Measurements from ENCODE around the gene TMCO4. TPM values are rescaled to one million over a fixed set of nuclear protein-coding genes. Genes with fewer than 3 reads are reported as not detected.
"Not testable (repeated sequence)": the region's sequence is repeated elsewhere in the genome, so short reads cannot be mapped to it uniquely, and the experiment has no call there.

TMCO4 gene
- total and polyA plus RNA-seq, 12 donors = 23.2 to 55.0 (median 38.1) TPM

GRCh38 chr1:19636065-19636464, 163.7 kb downstream of the TMCO4 start:
- H3K27me3 ChIP-seq = no peaks in the 10 kb centered on the region

GRCh38 chr1:19635646-19636045, 164.1 kb downstream of the TMCO4 start:
- H3K27me3 ChIP-seq = no peaks in the 10 kb centered on the region
- no peak overlapping the region for H3K27ac ChIP-seq
- H3K4me3 ChIP-seq = no peak overlapping the region
- H3K9me3 ChIP-seq (replicated peaks in 1 of 3) = no peaks in the 10 kb centered on the region
- no peak for TF ChIP-seq CTCF (IDR thresholded peaks at IDR 0.05)
- no peak for TF ChIP-seq POLR2A (IDR thresholded peaks at IDR 0.05)
- intact Hi-C loops (cut with DNase I) = no loop called here
- H3K4me1 ChIP-seq (replicated peaks in 1 of 2) = no peaks in the 10 kb centered on the region
- WGBS, 4 donors = 69 to 93% (median 73%) methylated on average over 3 to 4 of the region's 4 CpGs
- DNase-seq = peak in 1 of 7 donors; percentile 52
- H3K36me3 ChIP-seq (replicated peaks in 1 of 2) = no peaks in the 10 kb centered on the region

More at GRCh38 chr1:19636065-19636464, 163.7 kb downstream of the TMCO4 start:
- Histone ChIP-seq H3K27ac (no peak overlapping the region), H3K36me3 (replicated peaks in 1 of 2) (no peaks in the 10 kb centered on the region), H3K9me3 (replicated peaks in 1 of 3) (no peaks in the 10 kb centered on the region), H3K4me1 (replicated peaks in 1 of 2) (no peaks in the 10 kb centered on the region), H3K4me3 (no peak overlapping the region)
- TF ChIP-seq CTCF (IDR thresholded peaks at IDR 0.05) = no peak
- no peak for TF ChIP-seq POLR2A (IDR thresholded peaks at IDR 0.05)
- intact Hi-C loops (cut with DNase I) = no loop called here
- 78 to 84% (median 83%) methylated on average over 3 to 5 of the region's 5 CpGs for WGBS, 4 donors
- DNase-seq = no peak

GRCh38 chr1:19635064-19635463, 164.7 kb downstream of the TMCO4 start:
- H3K27me3 ChIP-seq; intact Hi-C loops (cut with DNase I); H3K27ac ChIP-seq; H3K36me3 ChIP-seq (replicated peaks in 1 of 2); DNase-seq; H3K9me3 ChIP-seq (replicated peaks in 1 of 3); H3K4me1 ChIP-seq (replicated peaks in 1 of 2); H3K4me3 ChIP-seq: not testable (repeated sequence)
- WGBS, 4 donors = 88 to 98% (median 94%) methylated on average over 9 of the region's 9 CpGs

- Histone ChIP-seq H3K4me1 (replicated peaks in 1 of 2) (no peaks in the 10 kb centered on the region), H3K27ac (no peak overlapping the region), H3K27me3 (no peaks in the 10 kb centered on the region), H3K9me3 (replicated peaks in 1 of 3) (no peaks in the 10 kb centered on the region), H3K4me3 (no peak overlapping the region), H3K36me3 (replicated peaks in 1 of 2) (peaks cover 0 to 8% of the 10 kb centered on the region in 2 donors)
- WGBS, 4 donors = 79 to 88% (median 84%) methylated on average over 2 of the region's 2 CpGs
- intact Hi-C loops (cut with DNase I) = no loop called here
- TF ChIP-seq CTCF (IDR thresholded peaks at IDR 0.05) = no peak
- no peak for TF ChIP-seq POLR2A (IDR thresholded peaks at IDR 0.05)
- no peak for DNase-seq
Measured at GRCh38 chr1:19633106-19633505, 166.6 kb downstream of the TMCO4 start.

Other genes starting within 250 kb of the TMCO4 start
- gene NBL1, start 155.6 kb downstream of the TMCO4 start, total RNA-seq = 10 to 100 TPM in 8 of 9 donors, 1 to 10 TPM in 1; 4.2 to 61.0 (median 22.6) TPM
- gene NBL1, start 155.6 kb downstream of the TMCO4 start, polyA plus RNA-seq = 10 to 100 TPM; 11.3 to 42.7 (median 29.4) TPM
- not detected for gene HTR6, start 135.0 kb downstream of the TMCO4 start, total RNA-seq
- gene HTR6, start 135.0 kb downstream of the TMCO4 start, polyA plus RNA-seq = not detected
- not detected for gene RNF186, start 15.4 kb upstream of the TMCO4 start, total RNA-seq
- not detected for gene RNF186, start 15.4 kb upstream of the TMCO4 start, polyA plus RNA-seq
- gene OTUD3, start 82.5 kb upstream of the TMCO4 start, total RNA-seq = 10 to 100 TPM in 4 of 9 donors, 1 to 10 TPM in 5; 3.0 to 15.3 (median 8.2) TPM
- 1 to 10 TPM; 4.3 to 5.2 (median 4.4) TPM for gene OTUD3, start 82.5 kb upstream of the TMCO4 start, polyA plus RNA-seq
- not detected for gene PLA2G2E, start 123.7 kb upstream of the TMCO4 start, total RNA-seq
- gene PLA2G2E, start 123.7 kb upstream of the TMCO4 start, polyA plus RNA-seq = not detected
- 10 to 100 TPM in 2 of 9 donors, 1 to 10 TPM in 6, not detected in 1; 1.1 to 23.4 (median 3.0) TPM for gene PLA2G2A, start 179.7 kb upstream of the TMCO4 start, total RNA-seq
- 10 to 100 TPM; 10.2 to 96.2 (median 19.7) TPM for gene PLA2G2A, start 179.7 kb upstream of the TMCO4 start, polyA plus RNA-seq